ENCODE data around the gene TOX2. TPM values are rescaled to one million over a fixed set of nuclear protein-coding genes. Genes with fewer than 3 reads are reported as not detected.
A peak's percentile ranks its signal among the peaks of the same experiment; 100 is the strongest.

TOX2 gene
- total RNA-seq, 2 experiments from 2014 or later = 1.5 to 1.7 TPM

DNA sequence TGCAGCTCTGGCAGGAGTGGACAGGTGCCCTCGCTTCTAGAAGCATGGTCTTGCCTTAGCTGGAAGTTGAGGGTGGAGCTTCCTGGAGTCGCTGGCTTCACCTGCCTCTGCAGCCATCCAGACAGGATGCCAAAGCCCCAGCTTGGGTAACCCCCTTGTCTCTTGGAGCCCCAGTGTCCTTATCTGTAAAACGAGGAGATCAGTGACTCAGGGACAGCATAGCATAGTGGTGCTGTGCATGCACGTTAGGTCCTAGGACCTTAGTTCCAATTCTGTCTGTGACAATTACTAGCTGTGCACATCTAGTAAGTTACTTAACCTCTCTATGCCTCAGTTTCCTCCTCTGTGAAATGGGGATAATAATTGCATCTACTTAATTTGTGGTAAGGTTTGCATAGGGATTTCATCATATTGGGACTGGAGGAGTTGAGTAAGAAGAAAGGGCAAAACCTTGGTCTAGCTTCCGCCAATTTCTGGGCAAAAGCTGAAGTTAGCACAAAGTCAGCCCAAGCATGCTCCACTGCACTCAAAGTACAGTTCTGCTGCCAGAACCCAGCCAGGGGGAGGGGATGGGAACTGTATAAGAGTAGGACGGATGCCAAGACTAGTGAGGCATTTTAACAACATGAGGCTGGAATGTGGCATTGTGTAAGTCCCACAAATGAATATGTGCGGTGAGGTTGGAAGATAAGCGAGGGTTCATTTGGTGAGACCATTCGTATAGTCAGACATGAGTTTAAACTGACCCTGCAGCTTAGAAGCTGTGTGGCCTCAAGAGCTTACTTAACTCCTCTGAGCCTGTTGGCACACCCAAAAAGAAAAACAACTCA is 24.5 kb downstream of the TOX2 start:
- POLR2A ChIA-PET = interaction anchor here (0.7 to 0.8 kb wide), 2 partner anchors 13 to 89 kb away, joined by 3 read pairs; no protein-coding TSS in a partner anchor
- no peak for DNase-seq
- peaks cover 31% of the 10 kb centered on the region for H3K27me3 Mint-ChIP-seq
- TF ChIP-seq, protein P1, sequence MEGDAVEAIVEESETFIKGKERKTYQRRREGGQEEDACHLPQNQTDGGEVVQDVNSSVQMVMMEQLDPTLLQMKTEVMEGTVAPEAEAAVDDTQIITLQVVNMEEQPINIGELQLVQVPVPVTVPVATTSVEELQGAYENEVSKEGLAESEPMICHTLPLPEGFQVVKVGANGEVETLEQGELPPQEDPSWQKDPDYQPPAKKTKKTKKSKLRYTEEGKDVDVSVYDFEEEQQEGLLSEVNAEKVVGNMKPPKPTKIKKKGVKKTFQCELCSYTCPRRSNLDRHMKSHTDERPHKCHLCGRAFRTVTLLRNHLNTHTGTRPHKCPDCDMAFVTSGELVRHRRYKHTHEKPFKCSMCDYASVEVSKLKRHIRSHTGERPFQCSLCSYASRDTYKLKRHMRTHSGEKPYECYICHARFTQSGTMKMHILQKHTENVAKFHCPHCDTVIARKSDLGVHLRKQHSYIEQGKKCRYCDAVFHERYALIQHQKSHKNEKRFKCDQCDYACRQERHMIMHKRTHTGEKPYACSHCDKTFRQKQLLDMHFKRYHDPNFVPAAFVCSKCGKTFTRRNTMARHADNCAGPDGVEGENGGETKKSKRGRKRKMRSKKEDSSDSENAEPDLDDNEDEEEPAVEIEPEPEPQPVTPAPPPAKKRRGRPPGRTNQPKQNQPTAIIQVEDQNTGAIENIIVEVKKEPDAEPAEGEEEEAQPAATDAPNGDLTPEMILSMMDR (IDR thresholded peaks at IDR 0.05) = no peak
- CTCF ChIA-PET = interaction anchor here (1.1 kb wide), 1 partner anchor 189 kb away, joined by 3 read pairs; no protein-coding TSS in a partner anchor
- H3K36me3 Mint-ChIP-seq (ENCODE audit: low read depth) = no peaks in the 10 kb centered on the region
- H3K27ac Mint-ChIP-seq = no peak overlapping the region
- no peak overlapping the region for H3K4me3 Mint-ChIP-seq
- intact Hi-C loops (cut with micrococcal nuclease) = no loop called here
- no peaks in the 10 kb centered on the region for H3K9me3 Mint-ChIP-seq
- ATAC-seq = no peak
- H3K4me1 Mint-ChIP-seq (ENCODE audit: low read depth) = peaks cover 30% of the 10 kb centered on the region

DNA sequence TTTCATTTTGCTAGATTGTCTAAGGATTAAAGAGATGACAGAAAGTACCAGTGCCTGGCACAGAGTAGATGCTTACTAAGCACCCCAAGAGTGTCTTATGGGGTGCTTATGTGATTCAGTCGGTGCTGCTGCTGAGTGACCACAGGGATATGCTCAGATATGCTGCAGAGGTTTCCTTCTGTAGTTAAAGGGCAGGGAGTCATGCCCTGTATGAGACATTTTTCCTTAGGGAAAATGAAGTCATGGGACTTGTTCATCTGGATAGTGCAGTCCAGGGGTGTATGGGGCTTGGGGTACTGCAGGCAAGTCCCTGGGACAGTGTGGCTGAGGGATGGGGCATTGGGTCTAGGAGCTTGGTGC is 25.1 kb downstream of the TOX2 start:
- no peak for DNase-seq
- POLR2A ChIA-PET = interaction anchor here (0.8 to 1.2 kb wide), 2 partner anchors 88 to 189 kb away, joined by 3 to 5 read pairs; no protein-coding TSS in a partner anchor
- Mint-ChIP-seq H3K27me3 (peaks cover 33% of the 10 kb centered on the region), H3K4me3 (no peak overlapping the region), H3K27ac (no peak overlapping the region), H3K4me1 (ENCODE audit: low read depth) (peaks cover 32% of the 10 kb centered on the region), H3K36me3 (ENCODE audit: low read depth) (no peaks in the 10 kb centered on the region), H3K9me3 (no peaks in the 10 kb centered on the region)
- CTCF ChIA-PET = interaction anchor here (0.8 to 1.1 kb wide), 2 partner anchors 190 kb away, joined by 3 to 4 read pairs; no protein-coding TSS in a partner anchor
- ATAC-seq = no peak
- intact Hi-C loops (cut with micrococcal nuclease) = no loop called here
- TF ChIP-seq, protein P1 (IDR thresholded peaks at IDR 0.05) = no peak

DNA sequence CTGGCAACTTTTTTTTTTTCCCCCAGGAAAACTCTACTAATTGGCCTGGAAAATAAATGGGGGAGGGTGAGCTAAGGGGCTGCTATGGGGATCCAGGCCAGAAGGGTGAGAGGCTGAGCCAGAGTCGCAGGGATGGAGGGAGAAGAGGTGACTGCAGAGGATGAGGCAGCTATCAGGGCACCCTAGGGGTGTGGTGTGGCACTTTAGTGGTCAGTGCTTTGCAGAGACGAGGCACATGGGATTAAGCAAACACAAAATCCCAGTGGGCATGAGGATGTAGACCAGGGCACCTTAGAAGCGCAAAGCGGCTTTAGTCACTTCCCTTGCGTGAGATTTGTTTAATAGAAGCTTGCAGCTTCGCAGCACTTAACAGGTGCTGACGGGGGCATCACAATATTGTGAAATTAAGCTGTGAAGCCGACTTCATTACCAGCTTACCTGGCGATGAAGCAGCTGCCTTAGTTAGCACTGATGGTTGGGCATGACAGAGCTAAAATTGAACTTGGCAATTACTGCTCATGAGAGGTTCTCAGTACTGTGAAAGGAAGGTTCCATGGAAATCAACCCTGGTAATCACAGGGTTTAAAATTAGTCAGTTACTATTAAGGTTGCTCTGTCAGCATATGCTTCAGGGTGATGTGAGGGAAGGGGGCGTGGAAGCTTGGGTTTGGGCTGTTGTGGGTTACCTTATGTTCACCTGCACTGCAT is 26.0 kb downstream of the TOX2 start:
- no peaks in the 10 kb centered on the region for H3K9me3 Mint-ChIP-seq
- POLR2A ChIA-PET = interaction anchor here (1.2 kb wide), 1 partner anchor 190 kb away, joined by 5 read pairs; no protein-coding TSS in a partner anchor
- no peak overlapping the region for H3K4me3 Mint-ChIP-seq
- H3K36me3 Mint-ChIP-seq (ENCODE audit: low read depth) = no peaks in the 10 kb centered on the region
- H3K4me1 Mint-ChIP-seq (ENCODE audit: low read depth) = peaks cover 37% of the 10 kb centered on the region
- CTCF ChIA-PET = interaction anchor here (0.8 to 1.4 kb wide), 2 partner anchors 15 to 191 kb away, joined by 4 to 6 read pairs; no protein-coding TSS in a partner anchor
- H3K27ac Mint-ChIP-seq = no peak overlapping the region
- TF ChIP-seq, protein P1 (IDR thresholded peaks at IDR 0.05) = no peak
- no peak for ATAC-seq
- DNase-seq = no peak
- intact Hi-C loops (cut with micrococcal nuclease) = no loop called here
- H3K27me3 Mint-ChIP-seq = peaks cover 33% of the 10 kb centered on the region

DNA sequence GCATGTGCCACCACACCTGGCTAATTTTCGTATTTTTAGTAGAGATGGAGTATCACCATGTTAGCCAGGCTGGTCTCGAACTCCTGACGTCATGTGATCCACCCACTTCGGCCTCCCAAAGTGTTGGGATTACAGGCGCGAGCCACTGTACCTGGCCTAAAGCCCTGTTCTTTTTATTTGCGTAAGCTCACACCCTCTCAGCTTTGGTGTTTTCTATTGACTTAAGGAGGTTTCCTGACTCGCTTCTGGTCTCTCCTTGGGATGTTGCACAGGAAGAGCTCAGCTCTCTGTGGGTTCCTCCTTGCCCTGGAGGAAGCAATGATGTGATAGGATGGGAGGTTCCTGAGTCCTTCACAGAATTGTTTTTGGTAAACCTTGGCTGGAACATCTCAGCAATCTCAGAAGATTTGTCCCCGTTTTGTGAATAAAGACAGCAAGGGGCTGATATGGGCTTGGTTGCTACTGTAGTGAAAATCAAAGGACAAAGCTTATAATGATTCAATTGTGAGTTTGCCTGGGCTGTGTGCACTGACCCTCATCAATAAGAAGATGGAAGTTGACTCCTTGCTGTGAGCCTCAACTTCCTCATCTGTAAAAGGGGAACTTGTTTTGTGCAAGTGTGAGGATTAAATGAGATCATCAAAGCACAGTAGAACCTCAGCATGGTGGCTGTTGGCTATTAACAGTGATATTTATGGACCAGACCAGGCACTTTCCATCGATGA is 27.0 kb downstream of the TOX2 start:
- H3K27me3 Mint-ChIP-seq = peaks cover 34% of the 10 kb centered on the region
- H3K36me3 Mint-ChIP-seq (ENCODE audit: low read depth) = no peaks in the 10 kb centered on the region
- CTCF ChIA-PET = interaction anchor here (1.1 to 1.6 kb wide), 5 partner anchors 16 to 191 kb away, joined by 3 to 6 read pairs (median 4); no protein-coding TSS in a partner anchor
- ATAC-seq = no peak
- intact Hi-C loops (cut with micrococcal nuclease) = no loop called here
- no peak for DNase-seq
- peaks cover 46% of the 10 kb centered on the region for H3K4me1 Mint-ChIP-seq (ENCODE audit: low read depth)
- POLR2A ChIA-PET = interaction anchor here (0.6 to 1.3 kb wide), 3 partner anchors 13 to 24 kb away, joined by 3 to 7 read pairs (median 3); no protein-coding TSS in a partner anchor
- H3K9me3 Mint-ChIP-seq = no peaks in the 10 kb centered on the region
- TF ChIP-seq, protein P1 (IDR thresholded peaks at IDR 0.05) = no peak
- peak overlapping the region; percentile 22 for H3K27ac Mint-ChIP-seq
- no peak overlapping the region for H3K4me3 Mint-ChIP-seq

Measured in activated CD8-positive, alpha-beta T cell treated with anti-CD3 and anti-CD28 coated beads for 36 hours (primary cell).